Spleen (tissue), 11 donors: Measurements from ENCODE around the gene WFDC11. TPM values are rescaled to one million over a fixed set of nuclear protein-coding genes. Genes with fewer than 3 reads are reported as not detected.

Source experiments
- DNase-seq: peaks from one replicate; pipeline ENCODE4 v3.0.0-alpha.2; 2020
- H3K27ac ChIP-seq, 8 donors: fragments of 200-600 bp; sonication (generic) in 7 of 8; 1 replicate in 4 of 8; 2 replicates in 4 of 8; pipeline versions ENCODE4 v1.5.0 to v1.8.0; 2016 to 2021; ENCODE audit warnings: inconsistent platforms in 4 of 8, mild to moderate bottlenecking in 4 of 8, moderate library complexity in 1 of 8
- H3K27me3 ChIP-seq, 7 donors: fragments of 200-600 bp; sonication (generic) in 6 of 7; replicated peaks in 1 of 7; 1 replicate in 4 of 7; 2 replicates in 3 of 7; pipeline versions ENCODE4 v1.5.0 to v1.8.0; 2016 to 2021; ENCODE audit warnings: inconsistent platforms in 3 of 7, mild to moderate bottlenecking in 1 of 7
- H3K36me3 ChIP-seq, 6 donors: fragments of 200-600 bp; sonication (generic) in 5 of 6; 1 replicate in 4 of 6; 2 replicates in 2 of 6; pipeline versions ENCODE4 v1.5.0 to v1.8.0; 2016 to 2021; ENCODE audit warnings: inconsistent platforms in 2 of 6
- H3K4me1 ChIP-seq, 6 donors: fragments of 200-600 bp; sonication (generic) in 5 of 6; 1 replicate in 3 of 6; 2 replicates in 3 of 6; pipeline versions ENCODE4 v1.5.0 to v1.8.0; 2016 to 2021; ENCODE audit warnings: inconsistent platforms in 3 of 6
- H3K4me3 ChIP-seq, 8 donors: fragments of 200-600 bp; sonication (generic) in 7 of 8; 1 replicate in 4 of 8; 2 replicates in 4 of 8; pipeline versions ENCODE4 v1.5.0 to v1.8.0; 2016 to 2021; ENCODE audit warnings: inconsistent platforms in 4 of 8, mild to moderate bottlenecking in 4 of 8, moderate library complexity in 2 of 8
- H3K9me3 ChIP-seq, 8 donors: fragments of 200-600 bp; sonication (generic) in 7 of 8; 1 replicate in 4 of 8; 2 replicates in 4 of 8; pipeline versions ENCODE4 v1.5.0 to v1.8.0; 2016 to 2021; ENCODE audit warnings: inconsistent platforms in 4 of 8
- POLR2A ChIP-seq, 3 donors: fragments of 450-650 bp; IDR thresholded peaks; one replicate each; pipeline ENCODE4 v1.5.1; 2017; ENCODE audit warnings: antibody characterized with exemption in 3 of 3, mild to moderate bottlenecking in 1 of 3
- POLR2AphosphoS5 ChIP-seq, 3 donors: sonication (generic); formaldehyde crosslinking; IDR thresholded peaks; one replicate each; pipeline ENCODE4 v1.5.1; 2017; ENCODE audit warnings: antibody characterized with exemption in 3 of 3
- WGBS, 5 donors: extraction: QIAGEN DNeasy Blood & Tissue Kit in 3 of 5; methylation state at CpG; one replicate each; pipeline versions ENCODE4 v1.1.5 to v1.1.7; 2013 to 2018; 5-methylcytosine and 5-hydroxymethylcytosine counted together
- intact Hi-C: fragments of 100-400 bp; cut with DNase I; formaldehyde crosslinking; loops from one replicate; pipeline ENCODE4 v1.15.0; 2023; ENCODE audit warnings: low total_unique reads
- polyA plus RNA-seq, 3 donors: library from polyadenylated mRNA; stranded (reverse); fragments of 200-250 nt; gene quantifications; one replicate each; pipeline ENCODE4 v1.2.1, GENCODE V29; 2013
- total RNA-seq, 7 donors: library from RNA; depleted of rRNA in 3 of 7; stranded (reverse); fragments of >200 nt in 3 of 7; fragmentation: NEBNext Ultra II Directional in 4 of 7; extraction: Animal tissue kit (Norgen Biotek cat#: 25700) in 4 of 7; gene quantifications; one replicate each; pipeline versions ENCODE4 v1.1.0 to v1.2.1, GENCODE V29; 2016 to 2021
- TF ChIP-seq, protein P1 (sequence below), 11 experiments: fragments of 200-600 bp in 7 of 11; fragments of 450-650 bp in 4 of 11; sonication (generic) in 4 of 11; IDR thresholded peaks in 8 of 11; conservative IDR thresholded peaks in 3 of 11; 1 replicate in 7 of 11; 2 replicates in 4 of 11; pipeline versions ENCODE4 v1.4.0 to v1.8.0; 2016 to 2021; ENCODE audit warnings: antibody characterized with exemption in 11 of 11, inconsistent platforms in 4 of 11, mild to moderate bottlenecking in 1 of 11
- donor health status: healthy with polysubstance abuse.
- donor health status: DM: no; HTN: no; CAD: no; lungs with moderate emphysema.
- donor health status: DM: no; HTN: no; CAD: no.
- donor health status: Bipolar disorder and iron deficiency.
- donor health status: healthy.
- donor health status: DM: no; HTN: no; CAD: no.
- donor health status: DM: yes; HTN: yes; CAD: no.

The WFDC11 gene
- total and polyA plus RNA-seq, 10 donors, result not detected

DNA sequence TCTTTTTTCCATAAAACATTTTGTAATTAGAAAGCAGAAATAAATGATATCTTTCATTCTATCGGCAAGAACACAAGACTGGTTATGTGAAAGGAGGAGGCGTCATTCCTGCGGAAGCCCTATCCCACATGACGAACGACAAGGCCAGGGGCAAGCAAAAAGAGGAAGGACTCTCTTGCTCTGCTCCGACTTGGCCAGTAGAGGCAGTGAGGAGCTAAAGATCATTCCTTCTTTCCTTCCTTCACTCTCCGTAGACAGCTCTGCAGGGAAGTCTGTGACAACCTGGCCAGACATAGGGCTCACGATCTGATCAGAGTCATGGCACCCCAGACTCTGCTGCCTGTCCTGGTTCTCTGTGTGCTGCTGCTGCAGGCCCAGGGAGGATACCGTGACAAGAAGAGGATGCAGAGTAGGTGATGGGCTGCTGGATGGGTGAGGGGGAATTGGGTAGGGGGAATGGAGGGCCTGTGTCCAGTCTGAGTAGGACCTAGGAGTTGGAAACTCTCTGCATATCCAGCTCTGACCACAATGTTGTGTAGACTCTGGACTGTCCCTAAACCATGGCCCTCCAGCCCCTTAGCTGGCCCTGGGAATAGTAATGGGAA lies 40.4 kb downstream of the WFDC11 start, which contains the start of gene WFDC10A:
Gene WFDC10A (plus strand): TSS at position 244 of the 605 bp plus-strand sequence. CDS start 75 bp downstream, at position 319.
- TF ChIP-seq, protein P1, sequence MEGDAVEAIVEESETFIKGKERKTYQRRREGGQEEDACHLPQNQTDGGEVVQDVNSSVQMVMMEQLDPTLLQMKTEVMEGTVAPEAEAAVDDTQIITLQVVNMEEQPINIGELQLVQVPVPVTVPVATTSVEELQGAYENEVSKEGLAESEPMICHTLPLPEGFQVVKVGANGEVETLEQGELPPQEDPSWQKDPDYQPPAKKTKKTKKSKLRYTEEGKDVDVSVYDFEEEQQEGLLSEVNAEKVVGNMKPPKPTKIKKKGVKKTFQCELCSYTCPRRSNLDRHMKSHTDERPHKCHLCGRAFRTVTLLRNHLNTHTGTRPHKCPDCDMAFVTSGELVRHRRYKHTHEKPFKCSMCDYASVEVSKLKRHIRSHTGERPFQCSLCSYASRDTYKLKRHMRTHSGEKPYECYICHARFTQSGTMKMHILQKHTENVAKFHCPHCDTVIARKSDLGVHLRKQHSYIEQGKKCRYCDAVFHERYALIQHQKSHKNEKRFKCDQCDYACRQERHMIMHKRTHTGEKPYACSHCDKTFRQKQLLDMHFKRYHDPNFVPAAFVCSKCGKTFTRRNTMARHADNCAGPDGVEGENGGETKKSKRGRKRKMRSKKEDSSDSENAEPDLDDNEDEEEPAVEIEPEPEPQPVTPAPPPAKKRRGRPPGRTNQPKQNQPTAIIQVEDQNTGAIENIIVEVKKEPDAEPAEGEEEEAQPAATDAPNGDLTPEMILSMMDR (IDR thresholded peaks at IDR 0.05 in 8 of 11, conservative IDR thresholded peaks at IDR 0.05 in 3 of 11), result peak in 10 of 11 experiments; percentile 21 to 73 (median 49)
- no peak for TF ChIP-seq POLR2AphosphoS5 (IDR thresholded peaks at IDR 0.05)
- H3K4me3 ChIP-seq, result peak within 1 kb of the TSS in 1 of 8 donors; percentile 9
- peaks cover 0 to 16% (median 0%) of the 10 kb centered on the region in 7 donors for H3K27me3 ChIP-seq
- peaks cover 0 to 8% (median 0%) of the 10 kb centered on the region in 8 donors for H3K9me3 ChIP-seq
- H3K36me3 ChIP-seq, result no peaks in the 10 kb centered on the region
- intact Hi-C loops, result no loop called here
- H3K27ac ChIP-seq, result no peak within 1 kb of the TSS
- 9 to 13% (median 11%) methylated on average over 9 of the region's 9 CpGs for WGBS, 5 donors
- DNase-seq, result no peak
- peaks cover 0 to 4% (median 0%) of the 10 kb centered on the region in 6 donors for H3K4me1 ChIP-seq

DNA sequence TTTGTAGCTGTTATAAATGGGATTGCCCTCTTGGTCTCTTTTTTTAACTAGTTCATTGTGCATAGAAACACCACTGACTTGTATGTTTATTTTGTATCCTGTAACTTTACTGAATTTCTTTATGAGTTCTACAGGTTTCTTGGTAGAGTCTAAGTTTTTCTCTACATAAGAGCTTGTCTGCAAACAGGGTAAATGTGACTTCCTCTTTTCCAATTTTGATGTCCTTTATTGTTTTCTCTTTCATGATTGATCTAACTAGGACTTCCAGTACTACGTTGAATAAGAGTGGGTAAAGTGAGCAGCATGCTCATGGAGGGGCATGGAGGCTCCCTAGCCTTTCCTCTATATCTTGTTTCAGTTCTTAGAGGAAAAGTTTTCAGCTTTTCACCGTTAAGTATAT lies 43.5 kb downstream of the WFDC11 start:
- TF ChIP-seq, protein P1 (IDR thresholded peaks at IDR 0.05 in 8 of 11, conservative IDR thresholded peaks at IDR 0.05 in 3 of 11), result no peak
- TF ChIP-seq POLR2A (IDR thresholded peaks at IDR 0.05) (no peak), POLR2AphosphoS5 (IDR thresholded peaks at IDR 0.05) (no peak)
- Histone ChIP-seq H3K36me3 (no peaks in the 10 kb centered on the region), H3K4me1 (peaks cover 0 to 4% (median 0%) of the 10 kb centered on the region in 6 donors), H3K9me3 (peaks cover 0 to 8% (median 0%) of the 10 kb centered on the region in 8 donors), H3K27ac (no peak overlapping the region), H3K4me3 (no peak overlapping the region), H3K27me3 (peaks cover 0 to 6% (median 0%) of the 10 kb centered on the region in 7 donors)
- intact Hi-C loops, result no loop called here
- WGBS, 5 donors, result 41 to 60% (median 55%) methylated on average over 2 of the region's 2 CpGs
- no peak for DNase-seq

DNA sequence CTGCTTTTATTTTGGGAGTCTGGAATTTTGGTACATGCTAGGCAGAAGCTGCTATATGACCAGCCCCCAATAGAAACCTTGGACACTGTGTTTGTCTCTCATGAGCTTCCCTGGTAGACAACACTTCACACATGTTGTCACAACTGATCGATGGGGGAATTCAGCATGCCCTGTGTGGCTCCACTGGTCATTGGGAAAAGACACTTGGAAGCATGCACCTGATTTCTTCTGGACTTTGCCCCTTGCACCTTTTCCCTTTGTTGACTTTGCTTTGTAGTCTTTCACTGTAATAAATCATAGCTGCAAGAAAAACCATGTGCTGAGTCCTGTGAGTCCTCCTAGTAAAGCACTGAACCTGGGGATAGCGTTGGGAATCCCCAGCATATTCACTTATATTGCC lies 48.4 kb downstream of the WFDC11 start:
- H3K36me3 ChIP-seq, result no peaks in the 10 kb centered on the region
- no peak overlapping the region for H3K4me3 ChIP-seq
- intact Hi-C loops, result no loop called here
- no peak for DNase-seq
- H3K4me1 ChIP-seq, result no peaks in the 10 kb centered on the region
- TF ChIP-seq, protein P1 (IDR thresholded peaks at IDR 0.05 in 8 of 11, conservative IDR thresholded peaks at IDR 0.05 in 3 of 11), result no peak
- TF ChIP-seq POLR2A (IDR thresholded peaks at IDR 0.05) (no peak), POLR2AphosphoS5 (IDR thresholded peaks at IDR 0.05) (no peak)
- peaks cover 0 to 8% (median 0%) of the 10 kb centered on the region in 8 donors for H3K9me3 ChIP-seq
- WGBS, 5 donors, result 75 to 91% (median 82%) methylated on average over 2 of the region's 2 CpGs
- H3K27me3 ChIP-seq, result no peaks in the 10 kb centered on the region
- H3K27ac ChIP-seq, result no peak overlapping the region

DNA sequence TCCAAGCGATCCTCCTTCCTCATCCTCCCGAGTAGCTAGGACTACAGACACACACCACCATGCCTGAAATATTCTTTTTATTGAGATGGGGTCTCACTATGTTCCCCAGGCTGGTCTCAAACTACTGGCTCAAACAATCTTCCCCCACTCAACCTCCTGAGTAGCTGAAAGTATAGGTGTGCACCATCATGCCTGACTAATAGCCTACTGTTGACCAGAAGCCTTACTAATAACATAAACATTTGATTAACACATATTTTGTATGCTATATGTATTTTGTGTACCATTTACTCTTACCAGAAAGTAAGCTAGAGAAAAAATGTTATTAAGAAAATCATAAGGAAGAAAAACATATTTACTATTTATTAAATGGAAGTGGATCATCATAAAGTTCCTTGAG lies 52.4 kb downstream of the WFDC11 start:
- no peaks in the 10 kb centered on the region for H3K36me3 ChIP-seq
- H3K9me3 ChIP-seq, result no peaks in the 10 kb centered on the region
- DNase-seq, result no peak
- 88 to 99% (median 91%) methylated on average over 2 of the region's 2 CpGs for WGBS, 5 donors
- H3K4me3 ChIP-seq, result no peak overlapping the region
- intact Hi-C loops, result no loop called here
- H3K27ac ChIP-seq, result no peak overlapping the region
- H3K4me1 ChIP-seq, result no peaks in the 10 kb centered on the region
- TF ChIP-seq, protein P1 (IDR thresholded peaks at IDR 0.05 in 8 of 11, conservative IDR thresholded peaks at IDR 0.05 in 3 of 11), result no peak
- no peak for TF ChIP-seq POLR2A (IDR thresholded peaks at IDR 0.05)
- H3K27me3 ChIP-seq, result no peaks in the 10 kb centered on the region
